ENCODE measurements around the gene HK2.
"Not testable (repeated sequence)": the region's sequence is repeated elsewhere in the genome, so short reads cannot be mapped to it uniquely, and the experiment has no call there.

Gene HK2

DNA sequence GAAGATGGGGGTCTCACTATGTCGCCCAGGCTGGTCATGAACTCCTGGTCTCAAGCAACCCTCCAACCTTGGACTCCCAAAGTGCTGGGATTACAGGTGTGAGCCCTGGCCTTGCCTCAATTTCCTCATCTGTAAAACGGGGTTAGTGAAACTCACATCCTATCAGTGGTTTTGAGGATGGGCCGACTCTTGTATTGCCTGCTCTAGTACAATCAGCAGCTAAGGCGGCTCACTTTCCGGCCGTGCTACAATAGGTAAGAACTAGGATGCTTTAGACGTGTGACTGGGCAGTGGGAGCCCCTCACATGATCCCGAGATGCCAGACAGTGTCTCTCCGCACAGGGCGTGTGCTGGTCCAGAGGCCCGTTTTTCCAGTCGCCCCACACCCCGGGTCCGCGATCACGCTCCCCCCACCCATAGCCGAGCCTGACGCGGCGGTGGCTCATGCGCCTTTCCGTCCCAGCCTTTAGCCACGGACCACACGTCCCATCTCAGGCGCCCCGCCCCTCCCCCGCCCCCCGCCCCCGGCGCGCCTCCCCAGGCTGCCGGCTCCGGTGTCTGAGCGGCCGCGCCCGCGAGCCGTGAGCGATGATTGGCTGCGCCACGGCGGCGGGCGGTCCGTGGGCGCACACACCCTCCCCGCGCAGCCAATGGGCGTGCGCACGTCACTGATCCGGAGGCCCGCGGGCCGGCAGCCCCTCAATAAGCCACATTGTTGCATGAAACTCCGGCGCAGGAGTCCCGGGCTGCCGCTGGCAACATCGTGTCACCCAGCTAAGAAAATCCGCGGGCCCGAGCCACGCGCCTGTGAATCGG is at the start of gene HK2:
HK2 (plus strand) TSS at position 710 of the 816 bp plus-strand sequence. CDS start 454 bp downstream, outside the sequence.
- peak within 1 kb of the TSS; percentile 85 for H3K4me3 ChIP-seq (ENCODE audit: low read length)
- TF ChIP-seq ZNF274 (IDR thresholded peaks at IDR 0.05; ENCODE audit: low read depth, low read length): no peak

- H3K4me3 ChIP-seq (ENCODE audit: low read length): no peak overlapping the region
- TF ChIP-seq ZNF274 (IDR thresholded peaks at IDR 0.05; ENCODE audit: low read depth, low read length): no peak
Observed at GRCh38 chr2:74789271-74789670, 44.7 kb upstream of the HK2 start.

- TF ChIP-seq ZNF274 (IDR thresholded peaks at IDR 0.05; ENCODE audit: low read depth, low read length): no peak
- H3K4me3 ChIP-seq (ENCODE audit: low read length): no peak overlapping the region
Observed at GRCh38 chr2:74792282-74792681, 41.6 kb upstream of the HK2 start.

DNA sequence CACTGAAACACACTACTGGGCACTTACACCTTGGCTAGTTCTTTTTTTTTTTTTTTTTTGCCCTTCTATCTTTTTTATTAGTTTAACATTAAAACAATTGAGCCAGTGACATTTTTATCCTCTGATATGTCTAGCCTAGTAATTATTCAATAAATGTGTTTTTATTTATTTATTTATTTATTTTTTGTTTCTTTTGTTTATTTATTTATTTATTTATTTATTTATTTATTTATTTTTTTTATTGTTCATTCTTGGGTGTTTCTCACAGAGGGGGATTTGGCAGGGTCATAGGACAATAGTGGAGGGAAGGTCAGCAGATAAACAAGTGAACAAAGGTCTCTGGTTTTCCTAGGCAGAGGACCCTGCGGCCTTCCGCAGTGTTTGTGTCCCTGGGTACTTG is 39.0 kb upstream of the HK2 start:
- H3K4me3 ChIP-seq (ENCODE audit: low read length): not testable (repeated sequence)

GRCh38 chr2:74806355-74806839 is 27.5 kb upstream of the HK2 start:
- TF ChIP-seq ZNF274 (IDR thresholded peaks at IDR 0.05; ENCODE audit: low read depth, low read length): no peak
- no peak overlapping the region for H3K4me3 ChIP-seq (ENCODE audit: low read length)

GRCh38 chr2:74806920-74807319 is 27.0 kb upstream of the HK2 start:
- no peak overlapping the region for H3K4me3 ChIP-seq (ENCODE audit: low read length)
- TF ChIP-seq ZNF274 (IDR thresholded peaks at IDR 0.05; ENCODE audit: low read depth, low read length): no peak

DNA sequence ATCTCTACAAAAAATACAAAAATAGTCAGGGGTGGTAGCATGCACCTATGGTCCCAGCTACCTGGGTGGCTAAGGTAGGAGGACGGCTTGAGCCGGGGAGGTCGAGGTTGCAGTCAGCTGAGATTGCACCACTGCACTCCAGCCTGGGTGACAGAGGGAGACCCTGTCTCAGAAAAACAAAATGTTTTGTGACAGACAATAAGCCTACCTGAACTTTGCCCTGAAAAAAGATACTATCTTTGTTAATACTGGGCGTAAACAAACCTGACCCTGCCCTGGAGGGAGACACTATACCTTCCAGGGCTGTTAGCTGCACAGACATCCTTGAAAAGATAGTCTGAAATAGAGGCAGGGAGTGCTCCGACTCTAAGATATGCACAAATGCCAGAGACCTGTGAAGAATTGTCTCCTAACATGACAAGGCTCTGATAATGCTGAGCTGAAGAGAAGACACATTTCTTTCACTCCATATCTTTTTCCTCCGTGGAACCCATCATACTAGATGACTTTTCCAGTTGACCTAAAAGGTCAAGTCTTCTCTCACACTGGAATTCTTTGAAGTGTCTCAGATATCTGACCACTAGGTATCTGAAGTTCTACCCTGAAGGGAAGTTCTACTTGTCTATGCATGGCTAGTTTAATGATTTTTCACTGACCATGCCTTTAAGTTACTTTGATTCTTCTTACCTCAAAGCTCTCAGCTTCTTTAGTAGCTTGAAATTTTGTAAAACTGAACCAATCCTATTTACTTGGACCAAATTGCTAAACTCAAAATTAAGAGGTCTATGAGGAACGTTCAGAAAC is 20.9 kb upstream of the HK2 start:
- TF ChIP-seq ZNF274 (IDR thresholded peaks at IDR 0.05; ENCODE audit: low read depth, low read length): no peak

DNA sequence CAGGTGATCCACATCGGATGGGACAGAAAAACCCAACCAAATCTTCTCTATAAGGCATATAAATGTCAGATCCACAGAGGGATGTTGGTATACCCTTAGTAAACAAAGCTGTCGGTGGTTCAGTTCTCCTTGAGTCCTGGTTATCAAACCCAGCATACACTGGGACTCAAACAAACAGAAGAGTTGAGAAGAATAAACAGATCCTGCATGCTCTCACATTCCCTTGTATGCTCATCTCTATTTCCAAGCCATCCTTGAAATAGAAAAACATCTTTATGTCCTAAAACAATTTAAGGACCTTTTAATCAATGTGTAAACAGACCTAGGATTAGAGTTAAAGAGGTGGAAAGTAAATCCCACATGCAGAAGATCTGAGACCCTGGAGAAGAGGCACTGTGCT is 19.8 kb upstream of the HK2 start:
- H3K4me3 ChIP-seq (ENCODE audit: low read length): no peak overlapping the region
- no peak for TF ChIP-seq ZNF274 (IDR thresholded peaks at IDR 0.05; ENCODE audit: low read depth, low read length)

More for the DNA sequence above, 20.9 kb upstream of the HK2 start:
- no peak overlapping the region for H3K4me3 ChIP-seq (ENCODE audit: low read length)

- no peak for TF ChIP-seq ZNF274 (IDR thresholded peaks at IDR 0.05; ENCODE audit: low read depth, low read length)
- H3K4me3 ChIP-seq (ENCODE audit: low read length): no peak overlapping the region
Observed at GRCh38 chr2:74815941-74816340, 18.0 kb upstream of the HK2 start.

DNA sequence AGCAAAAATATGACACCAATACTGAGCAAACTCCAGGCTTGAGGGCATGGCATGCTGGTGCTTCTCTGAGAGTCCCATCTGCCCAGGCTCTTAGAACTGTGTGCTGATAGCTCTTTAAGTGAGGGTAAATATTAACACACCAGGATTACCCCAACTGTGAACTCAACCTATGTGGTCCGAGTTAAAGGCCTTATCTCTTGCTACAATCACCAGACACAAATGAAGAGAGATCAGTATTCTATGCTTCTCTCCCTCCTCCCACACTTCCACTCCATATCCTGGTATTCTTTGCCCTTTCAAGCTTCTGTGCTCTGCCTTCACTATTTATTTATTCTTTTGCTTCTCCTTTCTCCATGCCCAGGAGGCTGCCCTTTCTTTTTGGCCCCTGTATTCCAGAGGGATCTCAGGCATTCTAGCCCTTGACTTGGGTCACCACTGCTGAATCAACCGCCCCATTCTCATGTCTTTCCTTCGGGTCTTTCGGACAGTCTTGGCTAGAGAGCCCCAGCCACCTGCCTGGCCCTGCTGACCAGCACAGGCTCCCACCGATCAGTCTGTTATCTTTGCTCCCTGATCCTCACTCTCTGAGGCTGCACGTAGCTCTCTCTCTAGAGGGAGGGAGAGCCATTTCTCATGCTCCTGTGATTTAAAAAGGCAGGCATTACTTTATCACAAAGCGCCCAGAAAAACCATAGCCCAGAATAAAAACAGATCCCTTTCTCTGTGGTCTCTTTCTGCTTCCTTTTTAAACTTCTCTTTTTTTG is 17.2 kb upstream of the HK2 start:
- no peak for TF ChIP-seq ZNF274 (IDR thresholded peaks at IDR 0.05; ENCODE audit: low read depth, low read length)
- no peak overlapping the region for H3K4me3 ChIP-seq (ENCODE audit: low read length)

GRCh38 chr2:74817304-74817675 is 16.6 kb upstream of the HK2 start:
- no peak overlapping the region for H3K4me3 ChIP-seq (ENCODE audit: low read length)
- TF ChIP-seq ZNF274 (IDR thresholded peaks at IDR 0.05; ENCODE audit: low read depth, low read length): no peak

- no peak overlapping the region for H3K4me3 ChIP-seq (ENCODE audit: low read length)
- no peak for TF ChIP-seq ZNF274 (IDR thresholded peaks at IDR 0.05; ENCODE audit: low read depth, low read length)
Observed at GRCh38 chr2:74819702-74820101, 14.2 kb upstream of the HK2 start.

DNA sequence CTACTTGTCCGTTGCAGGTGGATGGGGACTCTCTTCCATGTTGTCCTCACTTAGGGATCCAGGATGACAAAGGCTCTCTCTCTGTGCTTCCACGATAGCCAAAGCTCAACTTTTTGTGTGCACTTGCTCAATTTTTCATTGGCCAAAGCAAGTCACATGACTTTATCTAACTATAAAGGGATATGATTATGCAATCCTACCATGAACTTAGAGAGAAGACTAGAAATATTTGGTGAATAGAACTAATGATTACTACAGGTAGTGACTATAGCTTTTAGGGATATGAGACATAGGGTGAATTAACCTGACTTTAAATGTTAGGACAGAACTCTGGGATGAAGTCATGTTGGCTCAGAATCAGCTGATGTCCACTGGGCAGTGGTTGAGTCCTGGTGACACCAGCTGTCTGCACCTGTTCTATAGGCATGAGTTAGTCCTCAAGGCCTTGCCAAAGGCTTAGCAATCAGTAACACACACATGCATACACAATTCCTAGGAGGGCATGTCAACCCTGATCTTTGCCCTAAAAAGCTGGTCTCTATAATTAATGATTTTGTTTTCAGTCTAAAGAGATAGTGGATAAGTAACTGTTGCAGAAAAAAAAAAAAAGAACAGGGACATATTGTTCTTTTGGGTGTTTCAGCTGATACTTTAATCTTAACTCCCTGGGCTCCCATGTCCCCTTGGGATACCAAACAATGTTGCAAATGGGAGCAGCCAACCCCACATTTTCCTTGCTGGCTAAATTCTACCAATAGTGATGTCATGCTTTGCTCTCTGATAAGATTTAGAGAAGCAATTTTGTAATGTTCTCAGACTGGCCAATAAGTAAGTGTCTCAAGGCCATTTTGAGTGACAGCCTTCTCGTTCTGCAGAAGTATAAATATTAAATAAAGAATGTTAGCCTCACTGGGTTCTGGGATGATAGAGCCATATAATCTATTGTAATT is 12.5 kb upstream of the HK2 start:
- TF ChIP-seq ZNF274 (IDR thresholded peaks at IDR 0.05; ENCODE audit: low read depth, low read length): no peak
- no peak overlapping the region for H3K4me3 ChIP-seq (ENCODE audit: low read length)
